GM21786 (cell line): ENCODE results near the gene SKAP1.
"Not testable (repeated sequence)": the region's sequence is repeated elsewhere in the genome, so short reads cannot be mapped to it uniquely, and the experiment has no call there.

ENCODE experiments used
- ATAC-seq: cut with Tn5 transposase; IDR thresholded peaks from one replicate; pipeline ENCODE4 v1.9.1; 2021; ENCODE audit not compliant: unreplicated experiment

SKAP1 gene

GRCh38 chr17:48416971-48417370 lies 13.0 kb downstream of the SKAP1 start:
- no peak for ATAC-seq

GRCh38 chr17:48413613-48414405 lies 16.2 kb downstream of the SKAP1 start:
- no peak for ATAC-seq

GRCh38 chr17:48412841-48413240 lies 17.2 kb downstream of the SKAP1 start:
- no peak for ATAC-seq

GRCh38 chr17:48410821-48411220 lies 19.2 kb downstream of the SKAP1 start:
- ATAC-seq = not testable (repeated sequence)

GRCh38 chr17:48409607-48410006 lies 20.4 kb downstream of the SKAP1 start:
- ATAC-seq = no peak

GRCh38 chr17:48406936-48407567 lies 23.0 kb downstream of the SKAP1 start:
- ATAC-seq = no peak

GRCh38 chr17:48394821-48395220 lies 35.2 kb downstream of the SKAP1 start:
- no peak for ATAC-seq

- no peak for ATAC-seq
These were observed 36.7 kb downstream of the SKAP1 start for GRCh38 chr17:48393283-48393682.

- no peak for ATAC-seq
These were observed 37.2 kb downstream of the SKAP1 start for GRCh38 chr17:48392857-48393256.

GRCh38 chr17:48391444-48391843 lies 38.6 kb downstream of the SKAP1 start:
- no peak for ATAC-seq

GRCh38 chr17:48389903-48390302 lies 40.1 kb downstream of the SKAP1 start:
- ATAC-seq = no peak

GRCh38 chr17:48388955-48389743 lies 40.9 kb downstream of the SKAP1 start:
- no peak for ATAC-seq

GRCh38 chr17:48386826-48387225 lies 43.2 kb downstream of the SKAP1 start:
- ATAC-seq = no peak

- ATAC-seq = no peak
These were observed 44.7 kb downstream of the SKAP1 start for GRCh38 chr17:48385319-48385718.

GRCh38 chr17:48384164-48384563 lies 45.9 kb downstream of the SKAP1 start:
- no peak for ATAC-seq

GRCh38 chr17:48382989-48383388 lies 47.0 kb downstream of the SKAP1 start:
- ATAC-seq = no peak

GRCh38 chr17:48378708-48379392 lies 51.2 kb downstream of the SKAP1 start:
- no peak for ATAC-seq

GRCh38 chr17:48378238-48378637 lies 51.8 kb downstream of the SKAP1 start:
- ATAC-seq = no peak

GRCh38 chr17:48376682-48377325 lies 53.2 kb downstream of the SKAP1 start:
- ATAC-seq = no peak

GRCh38 chr17:48375356-48375755 lies 54.7 kb downstream of the SKAP1 start:
- ATAC-seq = no peak
